A673 (cell line): Measurements from ENCODE around the gene CPO. TPM values are rescaled to one million over a fixed set of nuclear protein-coding genes. Genes with fewer than 3 reads are reported as not detected.

Source experiments
- BruUV-seq: library from RNA; stranded (reverse); fragments of 400-500 nt; replicated peaks from 2 replicates; lab custom pipeline; 2021; lab: Mats Ljungman, UMichigan
- CTCF ChIA-PET: fragments of 300-600 bp; sonication (Branson Sonifier 250); formaldehyde crosslinking; loops from one replicate; lab custom pipeline; 2022; ENCODE audit warnings: antibody characterized with exemption; lab: Charles Lee
- POLR2A ChIA-PET: fragments of 300-600 bp; sonication (Branson Sonifier 250); formaldehyde crosslinking; loops from one replicate; lab custom pipeline; 2022; ENCODE audit warnings: antibody characterized with exemption; ENCODE audit not compliant: low non-redundant PET; lab: Charles Lee
- DNase-seq: peaks from one replicate; pipeline ENCODE4 v3.0.0-alpha.2; 2015; ENCODE audit warnings: low spot score
- H3K27ac ChIP-seq: fragments of 200-600 bp; sonication (generic); 2 replicates; pipeline ENCODE4 v1.5.1; 2016; ENCODE audit warnings: mixed run types, low read depth, mild to moderate bottlenecking, mixed read lengths, antibody characterized with exemption, low read length; ENCODE audit not compliant: poor library complexity, severe bottlenecking
- H3K27me3 ChIP-seq: fragments of 200-600 bp; sonication (generic); replicated peaks from 2 replicates; pipeline ENCODE4 v1.6.1; 2017; ENCODE audit warnings: mixed run types, low read depth, mild to moderate bottlenecking, mixed read lengths, antibody characterized with exemption, low read length; ENCODE audit not compliant: insufficient read depth, poor library complexity
- H3K36me3 ChIP-seq: fragments of 200-600 bp; sonication (generic); 2 replicates; pipeline ENCODE4 v1.6.1; 2016; ENCODE audit warnings: mixed run types, mild to moderate bottlenecking, mixed read lengths, antibody characterized with exemption, low read length; ENCODE audit not compliant: insufficient read depth, poor library complexity, severe bottlenecking
- H3K4me1 ChIP-seq: fragments of 200-600 bp; sonication (generic); 2 replicates; pipeline ENCODE4 v1.6.1; 2017; ENCODE audit warnings: mixed run types, mild to moderate bottlenecking, mixed read lengths, antibody characterized with exemption, low read length; ENCODE audit not compliant: insufficient read depth, poor library complexity, severe bottlenecking
- H3K4me3 ChIP-seq: fragments of 200-600 bp; sonication (generic); 2 replicates; pipeline ENCODE4 v1.5.1; 2016; ENCODE audit warnings: low read depth, mixed run types, mild to moderate bottlenecking, mixed read lengths, low read length; ENCODE audit not compliant: poor library complexity, severe bottlenecking
- H3K9me3 ChIP-seq: fragments of 200-600 bp; sonication (generic); 2 replicates; pipeline ENCODE4 v1.6.1; 2016; ENCODE audit warnings: mixed run types, low read depth, mild to moderate bottlenecking, mixed read lengths, antibody characterized with exemption, low read length; ENCODE audit not compliant: poor library complexity, severe bottlenecking
- EZH2 ChIP-seq: fragments of 200-600 bp; sonication (generic); IDR thresholded peaks from 2 replicates; pipeline ENCODE4 v1.6.1; 2017; ENCODE audit warnings: borderline replicate concordance, low read depth, mild to moderate bottlenecking, mixed read lengths, antibody characterized with exemption, low read length; ENCODE audit not compliant: poor library complexity, severe bottlenecking
- intact Hi-C: fragments of 100-400 bp; cut with micrococcal nuclease; formaldehyde crosslinking; loops from one replicate; pipeline ENCODE4 v1.10.0; 2022; ENCODE audit not compliant: unreplicated experiment
- total RNA-seq: library from RNA; stranded (reverse); gene quantifications from 2 replicates; pipeline ENCODE4 v1.2.3, GENCODE V29; 2021
- TF ChIP-seq, protein P1 (sequence below): fragments of 300-800, 200-600 bp; sonication (generic); conservative IDR thresholded peaks from 2 replicates; pipeline ENCODE4 v1.5.1; 2017; ENCODE audit warnings: low read depth, mild to moderate bottlenecking, antibody characterized with exemption, low read length, moderate library complexity, mixed read lengths

The CPO gene
- total RNA-seq, 1 experiment from 2014 or later: not detected

GRCh38 chr2:206989311-206989710 lies 50.0 kb downstream of the CPO start:
- intact Hi-C loops: loop anchor here (10.0 kb wide), 1 partner anchor 635 kb away; the partner anchor contains the start of gene METTL21A
- no peaks in the 10 kb centered on the region for H3K9me3 ChIP-seq
- no peak overlapping the region for H3K27ac ChIP-seq
- H3K36me3 ChIP-seq: no peaks in the 10 kb centered on the region
- DNase-seq: peak; percentile 59
- ChIA-PET POLR2A (no interaction called here), CTCF (interaction anchor here (0.5 kb wide), 1 partner anchor 784 kb away, joined by 5 read pairs; no protein-coding TSS in a partner anchor)
- no peaks in the 10 kb centered on the region for H3K4me1 ChIP-seq
- H3K4me3 ChIP-seq: no peak overlapping the region
- TF ChIP-seq EZH2: no peak
- TF ChIP-seq, protein P1, sequence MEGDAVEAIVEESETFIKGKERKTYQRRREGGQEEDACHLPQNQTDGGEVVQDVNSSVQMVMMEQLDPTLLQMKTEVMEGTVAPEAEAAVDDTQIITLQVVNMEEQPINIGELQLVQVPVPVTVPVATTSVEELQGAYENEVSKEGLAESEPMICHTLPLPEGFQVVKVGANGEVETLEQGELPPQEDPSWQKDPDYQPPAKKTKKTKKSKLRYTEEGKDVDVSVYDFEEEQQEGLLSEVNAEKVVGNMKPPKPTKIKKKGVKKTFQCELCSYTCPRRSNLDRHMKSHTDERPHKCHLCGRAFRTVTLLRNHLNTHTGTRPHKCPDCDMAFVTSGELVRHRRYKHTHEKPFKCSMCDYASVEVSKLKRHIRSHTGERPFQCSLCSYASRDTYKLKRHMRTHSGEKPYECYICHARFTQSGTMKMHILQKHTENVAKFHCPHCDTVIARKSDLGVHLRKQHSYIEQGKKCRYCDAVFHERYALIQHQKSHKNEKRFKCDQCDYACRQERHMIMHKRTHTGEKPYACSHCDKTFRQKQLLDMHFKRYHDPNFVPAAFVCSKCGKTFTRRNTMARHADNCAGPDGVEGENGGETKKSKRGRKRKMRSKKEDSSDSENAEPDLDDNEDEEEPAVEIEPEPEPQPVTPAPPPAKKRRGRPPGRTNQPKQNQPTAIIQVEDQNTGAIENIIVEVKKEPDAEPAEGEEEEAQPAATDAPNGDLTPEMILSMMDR: peak; percentile 82
- no TSS peak for BruUV-seq
- peaks cover 3% of the 10 kb centered on the region for H3K27me3 ChIP-seq

GRCh38 chr2:206990360-206990759 lies 51.0 kb downstream of the CPO start:
- DNase-seq: no peak
- H3K36me3 ChIP-seq: no peaks in the 10 kb centered on the region
- H3K4me1 ChIP-seq: no peaks in the 10 kb centered on the region
- TF ChIP-seq EZH2: no peak
- TF ChIP-seq, protein P1: no peak
- intact Hi-C loops: no loop called here
- BruUV-seq: no TSS peak
- H3K27me3 ChIP-seq: no peaks in the 10 kb centered on the region
- H3K4me3 ChIP-seq: no peak overlapping the region
- no peak overlapping the region for H3K27ac ChIP-seq
- H3K9me3 ChIP-seq: no peaks in the 10 kb centered on the region
- POLR2A ChIA-PET: no interaction called here
- CTCF ChIA-PET: no interaction called here

GRCh38 chr2:206991070-206991469 lies 51.8 kb downstream of the CPO start:
- ChIA-PET CTCF (no interaction called here), POLR2A (no interaction called here)
- Histone ChIP-seq H3K4me3 (no peak overlapping the region), H3K4me1 (no peaks in the 10 kb centered on the region), H3K9me3 (no peaks in the 10 kb centered on the region), H3K27ac (no peak overlapping the region), H3K36me3 (no peaks in the 10 kb centered on the region), H3K27me3 (no peaks in the 10 kb centered on the region)
- intact Hi-C loops: no loop called here
- no peak for DNase-seq
- TF ChIP-seq, protein P1: no peak
- TF ChIP-seq EZH2: no peak
- BruUV-seq: no TSS peak
